SH-SY5Y (cell line): ENCODE measurements around the gene SNX9.

Experiments used
- GATA2 ChIP-seq: IDR thresholded peaks from 2 replicates; pipeline ENCODE4 v1.6.1; 2011; ENCODE audit warnings: mild to moderate bottlenecking, low read depth, low read length
- GATA3 ChIP-seq: IDR thresholded peaks from 2 replicates; pipeline ENCODE4 v1.6.1; 2011; ENCODE audit warnings: low read depth, mild to moderate bottlenecking, low read length, moderate library complexity

GRCh38 chr6:157959451-157960227, 136.6 kb downstream of the SNX9 start:
- TF ChIP-seq GATA2 (no peak), GATA3 (no peak)
